ENCODE data around the gene ZC3H6.
"Not testable (repeated sequence)": the region's sequence is repeated elsewhere in the genome, so short reads cannot be mapped to it uniquely, and the experiment has no call there.

The ZC3H6 gene

GRCh38 chr2:112332123-112332696 is 56.8 kb downstream of the ZC3H6 start:
- no peak for DNase-seq

DNA sequence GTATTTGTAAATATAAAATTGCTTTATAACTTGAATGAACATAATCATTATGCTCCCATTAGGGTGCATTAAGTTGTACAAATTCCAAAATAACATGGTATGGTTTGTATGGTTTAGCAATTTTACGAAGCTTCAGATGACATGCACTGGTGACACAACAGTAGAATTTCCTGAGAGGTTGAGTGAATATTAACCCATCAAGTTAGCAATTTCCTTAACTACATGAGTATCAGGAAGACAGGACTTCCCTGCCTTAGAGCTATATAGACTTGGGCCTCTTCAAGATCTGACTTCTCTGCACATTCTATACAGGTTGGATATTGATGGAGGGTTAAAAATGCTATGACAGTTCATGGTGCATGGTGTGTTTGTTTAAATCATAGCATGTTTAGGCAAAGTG is 60.2 kb downstream of the ZC3H6 start:
- DNase-seq = no peak

GRCh38 chr2:112339986-112340385 is 64.6 kb downstream of the ZC3H6 start:
- DNase-seq = no peak

DNA sequence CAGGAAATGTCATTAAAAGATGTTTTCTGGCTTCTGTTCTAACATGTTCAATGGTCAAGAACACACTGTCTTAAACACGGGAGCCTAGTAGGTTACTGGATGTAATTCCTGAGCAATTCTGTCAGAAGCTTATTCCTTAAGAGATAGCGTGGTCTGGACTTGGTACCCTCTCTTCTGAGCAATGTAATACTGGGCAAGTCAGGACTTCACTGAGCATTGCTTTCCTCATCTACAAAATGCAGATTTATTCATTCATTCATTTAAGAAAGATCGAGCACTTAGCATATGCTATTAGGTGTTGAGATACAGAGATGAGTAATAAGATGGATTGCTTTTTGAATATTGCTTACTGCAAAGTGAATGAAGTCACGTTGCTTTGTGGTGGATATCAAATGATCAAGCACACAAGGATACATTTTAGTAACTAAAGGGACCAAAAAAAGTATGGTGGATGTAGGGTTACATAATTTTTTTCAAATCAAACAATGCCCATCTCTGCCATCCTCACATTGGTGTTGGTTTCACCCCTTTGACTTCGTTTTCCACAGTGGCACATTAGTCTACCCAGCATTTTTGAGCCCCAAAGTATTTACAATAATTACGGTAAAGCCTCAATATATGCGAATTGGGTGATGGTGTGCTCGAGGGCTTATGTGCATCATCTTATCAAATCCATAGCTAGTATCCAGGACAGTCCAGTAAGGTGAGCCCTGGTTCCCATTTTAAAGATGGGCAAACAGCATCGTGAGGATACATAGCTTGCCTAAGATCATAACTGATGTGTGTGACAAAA is 65.3 kb downstream of the ZC3H6 start:
- DNase-seq = no peak

DNA sequence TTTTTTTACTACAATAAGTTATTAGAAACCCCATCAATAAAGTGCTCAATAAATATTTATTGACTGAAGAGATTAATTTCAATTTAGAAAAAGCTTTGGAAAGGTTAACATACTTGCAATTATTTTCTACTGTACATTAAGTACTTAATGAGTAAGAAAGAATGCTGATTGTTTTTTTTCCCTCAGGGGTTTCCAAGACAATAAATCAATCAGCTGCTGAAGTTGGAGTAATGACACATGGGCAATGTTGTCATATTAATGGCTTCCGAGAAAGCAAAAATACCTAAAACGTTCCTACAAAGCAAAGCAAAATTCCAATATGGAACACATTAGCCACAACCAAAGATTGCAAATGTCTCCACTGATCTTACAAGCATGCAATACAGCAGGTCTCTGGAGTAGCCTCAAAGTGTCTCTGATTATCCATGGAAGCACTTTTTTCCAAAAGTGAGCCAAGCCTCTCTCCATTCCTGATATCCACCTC is 66.7 kb downstream of the ZC3H6 start:
- DNase-seq = no peak

- DNase-seq = no peak
Observed at GRCh38 chr2:112343827-112344585, 68.6 kb downstream of the ZC3H6 start.

GRCh38 chr2:112345030-112346027 is 69.9 kb downstream of the ZC3H6 start:
- DNase-seq = no peak

- DNase-seq = not testable (repeated sequence)
Observed at GRCh38 chr2:112352292-112352691, 76.9 kb downstream of the ZC3H6 start.

DNA sequence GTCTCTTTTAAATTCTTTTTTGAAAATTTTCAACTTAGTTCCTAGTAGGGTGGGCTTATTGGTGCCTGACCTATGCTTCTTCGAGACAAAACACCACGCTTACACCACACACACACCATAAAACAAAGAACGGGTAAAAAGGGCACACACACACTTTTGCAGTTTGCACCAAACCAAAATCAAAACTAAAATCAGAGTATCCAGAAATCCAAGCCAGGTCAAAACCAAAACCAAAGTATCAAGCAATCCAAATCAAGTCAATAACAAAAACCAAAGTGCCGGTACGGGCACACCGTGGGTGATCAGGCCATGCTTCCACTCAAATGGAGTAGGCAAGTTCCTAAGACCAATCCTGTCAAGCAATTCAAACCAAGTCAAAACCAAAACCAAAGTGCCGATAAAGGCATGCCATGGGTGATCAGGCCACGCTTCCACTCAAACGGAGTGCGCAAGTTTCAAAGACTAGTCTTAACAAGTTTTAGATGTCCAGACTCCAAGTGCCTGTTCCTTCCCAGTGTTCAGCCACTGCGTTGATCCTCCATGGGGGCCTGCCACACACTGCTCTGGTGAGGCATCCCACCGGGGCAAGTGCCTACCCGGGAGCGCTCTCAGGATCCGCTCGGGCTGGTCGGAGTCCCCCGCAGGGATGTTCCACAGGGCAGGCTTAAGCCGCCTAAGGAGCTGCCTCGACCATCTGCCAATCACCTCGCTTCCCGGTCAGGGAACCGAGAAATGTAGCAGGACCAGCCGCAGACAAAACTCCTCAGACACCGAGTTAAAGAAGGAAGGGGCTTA is 77.6 kb downstream of the ZC3H6 start:
- not testable (repeated sequence) for DNase-seq

DNA sequence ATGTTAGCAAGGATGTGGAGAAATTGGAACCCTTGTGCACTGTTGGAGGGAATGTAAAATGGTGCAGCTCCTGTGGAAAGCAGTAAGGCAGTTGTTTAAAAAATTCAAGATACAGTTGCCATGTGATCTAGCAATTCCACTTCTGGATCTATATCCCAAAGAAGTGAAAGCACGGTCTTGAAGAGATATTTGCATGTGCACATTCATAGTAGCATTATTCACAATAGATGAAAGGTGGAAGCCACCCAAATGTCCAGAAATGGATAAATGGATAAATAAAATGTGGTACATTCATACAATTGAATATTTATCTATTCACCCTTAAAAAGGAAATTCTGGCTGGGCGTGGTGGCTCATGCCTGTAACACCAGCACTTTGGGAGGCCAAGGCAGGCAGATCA is 78.9 kb downstream of the ZC3H6 start:
- DNase-seq = not testable (repeated sequence)

DNA sequence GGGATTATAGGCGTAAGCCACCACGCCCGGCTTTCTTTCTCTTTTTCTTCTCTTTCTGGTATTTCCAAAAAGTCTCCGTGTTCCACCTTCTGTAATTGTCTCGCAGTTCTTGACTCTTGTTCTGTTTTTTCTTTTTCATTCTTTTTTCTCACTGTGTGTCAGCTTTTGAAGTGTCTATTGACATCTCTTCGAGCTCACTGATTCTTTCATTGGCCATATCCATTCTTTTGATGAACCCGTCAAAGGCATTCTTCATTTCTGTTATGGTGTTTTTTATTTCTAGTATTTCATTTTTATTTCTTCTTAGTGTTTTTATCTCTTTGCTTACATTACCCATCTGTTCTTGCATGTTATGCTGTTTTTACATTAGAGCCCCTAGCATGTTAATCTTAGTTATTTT is 84.7 kb downstream of the ZC3H6 start:
- DNase-seq = not testable (repeated sequence)

Measured in stimulated activated CD4-positive, alpha-beta T cell treated with anti-CD3 and anti-CD28 coated beads, Interleukin-1b, Interleukin-23, amount 100 ng/mL, for 48 hours (primary cell).